MM.1S (cell line): ENCODE measurements around the gene PLA2G4F.
A peak's percentile ranks its signal among the peaks of the same experiment; 100 is the strongest.

Experiments used
- DNase-seq: peaks from one replicate; pipeline ENCODE4 v3.0.0-alpha.2; 2015
- H2AFZ ChIP-seq: fragments of 300-600 bp; sonication (generic); 2 replicates; pipeline ENCODE4 v1.6.0; 2016; ENCODE audit warnings: antibody characterized with exemption, low read length
- H3F3A ChIP-seq: fragments of 300-600 bp; sonication (generic); 2 replicates; pipeline ENCODE4 v1.6.1; 2016; ENCODE audit warnings: mild to moderate bottlenecking, antibody characterized with exemption, low read length, moderate library complexity, mixed read lengths; ENCODE audit not compliant: insufficient read depth
- H3K27ac ChIP-seq: fragments of 300-600 bp; sonication (generic); 2 replicates; pipeline ENCODE4 v1.5.1; 2016; ENCODE audit warnings: mild to moderate bottlenecking, low read length
- H3K27me3 ChIP-seq: fragments of 300-600 bp; sonication (generic); replicated peaks from 2 replicates; pipeline ENCODE4 v1.6.0; 2016; ENCODE audit warnings: low read length; ENCODE audit not compliant: insufficient read depth
- H3K36me3 ChIP-seq: fragments of 300-600 bp; sonication (generic); replicated peaks from 2 replicates; pipeline ENCODE4 v1.6.1; 2016; ENCODE audit warnings: mild to moderate bottlenecking, low read length, mixed read lengths; ENCODE audit not compliant: insufficient read depth
- H3K4me1 ChIP-seq: fragments of 300-600 bp; sonication (generic); 2 replicates; pipeline ENCODE4 v1.6.1; 2016; ENCODE audit warnings: low read length, mixed read lengths
- H3K4me2 ChIP-seq: fragments of 300-600 bp; sonication (generic); 2 replicates; pipeline ENCODE4 v1.6.0; 2016; ENCODE audit warnings: low read depth, low read length
- H3K4me3 ChIP-seq: fragments of 300-600 bp; sonication (generic); 2 replicates; pipeline ENCODE4 v1.5.1; 2016; ENCODE audit warnings: low read length, mixed read lengths
- H3K79me2 ChIP-seq: fragments of 300-600 bp; sonication (generic); 2 replicates; pipeline ENCODE4 v1.6.1; 2016; ENCODE audit warnings: mixed run types, low read length, mixed read lengths
- H3K9ac ChIP-seq: fragments of 300-600 bp; sonication (generic); 2 replicates; pipeline ENCODE4 v1.6.1; 2016; ENCODE audit warnings: low read length, mixed read lengths
- H3K9me2 ChIP-seq: fragments of 300-600 bp; sonication (generic); replicated peaks from 2 replicates; pipeline ENCODE4 v1.6.1; 2016; ENCODE audit warnings: mild to moderate bottlenecking, low read length, mixed read lengths; ENCODE audit not compliant: insufficient read depth
- H3K9me3 ChIP-seq: fragments of 300-600 bp; sonication (generic); replicated peaks from 2 replicates; pipeline ENCODE4 v1.6.1; 2016; ENCODE audit warnings: mild to moderate bottlenecking, low read length, mixed read lengths; ENCODE audit not compliant: insufficient read depth
- H4K20me1 ChIP-seq: fragments of 300-600 bp; sonication (generic); 2 replicates; pipeline ENCODE4 v1.6.1; 2016; ENCODE audit warnings: mild to moderate bottlenecking, low read length, moderate library complexity, mixed read lengths; ENCODE audit not compliant: insufficient read depth
- CTCF ChIP-seq: fragments of 300-600 bp; sonication (generic); IDR thresholded peaks from 2 replicates; pipeline ENCODE4 v1.5.1; 2016; ENCODE audit warnings: antibody characterized with exemption, low read length, mixed read lengths
- EZH2 ChIP-seq: fragments of 300-600 bp; sonication (generic); optimal IDR thresholded peaks from 2 replicates; pipeline ENCODE3; 2017; ENCODE audit warnings: low read depth, mild to moderate bottlenecking, antibody characterized with exemption, low read length, mixed read lengths
- EZH2phosphoT487 ChIP-seq: fragments of 300-600 bp; sonication (generic); IDR thresholded peaks from 2 replicates; pipeline ENCODE4 v1.6.1; 2018; ENCODE audit warnings: antibody characterized with exemption, low read length

Gene PLA2G4F

DNA sequence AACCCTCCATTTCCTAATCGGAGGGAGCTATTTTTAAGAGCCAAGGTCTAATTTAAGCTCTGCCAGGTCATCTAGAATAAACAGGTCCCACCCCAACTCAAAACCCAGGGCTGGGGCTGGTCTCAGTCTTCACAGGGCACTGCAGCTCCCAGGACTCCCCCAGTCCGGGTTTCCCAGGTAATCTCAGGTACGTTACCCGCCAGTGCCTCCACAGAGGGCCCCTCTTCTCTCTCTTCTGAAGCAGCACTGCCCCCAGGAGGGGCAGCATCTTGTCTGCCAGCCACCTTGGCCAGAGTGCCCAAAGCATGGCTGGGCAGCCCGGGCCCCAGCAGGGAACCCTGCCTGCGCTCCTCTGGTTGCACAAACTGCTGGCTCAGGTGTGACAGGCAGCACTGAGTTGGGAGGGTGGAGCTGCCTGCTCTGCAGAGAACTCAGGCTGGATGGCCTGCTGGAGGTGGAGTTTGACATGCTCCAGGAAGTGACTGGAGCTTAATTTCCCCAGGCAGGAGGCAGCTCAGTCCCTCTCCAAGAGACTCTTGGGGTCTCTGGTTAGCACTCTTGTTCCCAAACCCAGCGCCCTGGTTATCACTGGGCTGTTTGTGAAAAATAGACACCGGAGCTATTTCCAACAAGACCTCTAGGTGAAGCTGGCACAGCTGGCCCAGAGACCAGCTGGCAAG, at the start of gene PLA2G4F:
TSS of gene PLA2G4F (minus strand) at position 394 of the 680 bp plus-strand sequence. CDS start at position 307, 87 bp downstream.
- H3K9me2 ChIP-seq = no peaks in the 10 kb centered on the region
- H3K4me3 ChIP-seq = no peak within 1 kb of the TSS
- no peaks in the 10 kb centered on the region for H3K27me3 ChIP-seq
- no peak for TF ChIP-seq EZH2phosphoT487
- TF ChIP-seq EZH2 = no peak
- TF ChIP-seq CTCF = no peak
- H2AFZ ChIP-seq = no peak within 1 kb of the TSS
- H3K4me1 ChIP-seq = no peaks in the 10 kb centered on the region
- H3K79me2 ChIP-seq = no peaks in the 10 kb centered on the region
- H3K27ac ChIP-seq = no peak within 1 kb of the TSS
- H4K20me1 ChIP-seq = no peaks in the 10 kb centered on the region
- no peaks in the 10 kb centered on the region for H3K36me3 ChIP-seq
- peak; percentile 8 for DNase-seq
- H3K9ac ChIP-seq = no peak within 1 kb of the TSS
- H3K4me2 ChIP-seq = no peak within 1 kb of the TSS
- H3K9me3 ChIP-seq = no peaks in the 10 kb centered on the region
- H3F3A ChIP-seq = no peaks in the 10 kb centered on the region

DNA sequence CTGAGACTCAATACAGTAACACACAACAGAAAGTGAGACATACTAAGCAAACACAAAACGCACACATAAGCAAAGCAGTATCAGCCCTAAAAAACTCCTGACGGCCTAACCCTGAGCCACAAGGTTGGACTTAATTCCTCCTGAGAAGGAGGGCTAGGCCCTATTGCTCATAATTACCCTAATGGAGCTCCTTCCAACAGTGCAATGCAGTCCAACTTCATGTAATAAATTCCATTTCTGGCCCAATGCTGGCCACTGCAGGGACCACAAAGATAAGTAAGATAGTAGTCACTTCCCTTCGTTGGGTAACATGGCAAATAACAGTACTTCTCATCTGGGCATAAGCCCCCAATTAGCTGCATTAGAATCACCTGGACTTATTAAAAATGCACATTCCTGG, 47.5 kb upstream of the PLA2G4F start:
- no peaks in the 10 kb centered on the region for H4K20me1 ChIP-seq
- no peak for DNase-seq
- H3K4me2 ChIP-seq = no peak overlapping the region
- no peak overlapping the region for H3K4me3 ChIP-seq
- H3K36me3 ChIP-seq = no peaks in the 10 kb centered on the region; the same call in 1 of the 2 replicates
- no peak for TF ChIP-seq EZH2
- no peak for TF ChIP-seq EZH2phosphoT487
- no peak for TF ChIP-seq CTCF
- H3K9me2 ChIP-seq = no peaks in the 10 kb centered on the region
- no peak overlapping the region for H2AFZ ChIP-seq
- H3K9me3 ChIP-seq = no peaks in the 10 kb centered on the region
- H3K27ac ChIP-seq = no peak overlapping the region
- H3F3A ChIP-seq = peaks cover 7% of the 10 kb centered on the region
- no peak overlapping the region for H3K9ac ChIP-seq
- H3K4me1 ChIP-seq = peaks cover 6% of the 10 kb centered on the region
- no peaks in the 10 kb centered on the region for H3K27me3 ChIP-seq
- peaks cover 51% of the 10 kb centered on the region for H3K79me2 ChIP-seq

- Histone ChIP-seq H3K4me1 (peaks cover 6% of the 10 kb centered on the region), H4K20me1 (no peaks in the 10 kb centered on the region), H3F3A (no peaks in the 10 kb centered on the region), H3K36me3 (peaks cover 6% of the 10 kb centered on the region), H3K27me3 (no peaks in the 10 kb centered on the region), H3K79me2 (peaks cover 51% of the 10 kb centered on the region), H3K27ac (no peak overlapping the region), H3K9ac (no peak overlapping the region), H3K9me3 (no peaks in the 10 kb centered on the region), H3K4me2 (no peak overlapping the region), H3K9me2 (no peaks in the 10 kb centered on the region), H3K4me3 (no peak overlapping the region), H2AFZ (no peak overlapping the region)
- no peak for TF ChIP-seq EZH2
- no peak for TF ChIP-seq EZH2phosphoT487
- TF ChIP-seq CTCF = no peak
- no peak for DNase-seq
These were observed 46.2 kb upstream of the PLA2G4F start for GRCh38 chr15:42202653-42203052.
